ENCODE results near the gene DDX19B. TPM values are rescaled to one million over a fixed set of nuclear protein-coding genes. Genes with fewer than 3 reads are reported as not detected.
"Not testable (repeated sequence)": the region's sequence is repeated elsewhere in the genome, so short reads cannot be mapped to it uniquely, and the experiment has no call there.

Gene DDX19B
- total and polyA plus RNA-seq, 2 donors (not counting 3 experiments of a cell fraction or from before 2014, with no cell fraction given) = 28.1 to 34.3 TPM

DNA sequence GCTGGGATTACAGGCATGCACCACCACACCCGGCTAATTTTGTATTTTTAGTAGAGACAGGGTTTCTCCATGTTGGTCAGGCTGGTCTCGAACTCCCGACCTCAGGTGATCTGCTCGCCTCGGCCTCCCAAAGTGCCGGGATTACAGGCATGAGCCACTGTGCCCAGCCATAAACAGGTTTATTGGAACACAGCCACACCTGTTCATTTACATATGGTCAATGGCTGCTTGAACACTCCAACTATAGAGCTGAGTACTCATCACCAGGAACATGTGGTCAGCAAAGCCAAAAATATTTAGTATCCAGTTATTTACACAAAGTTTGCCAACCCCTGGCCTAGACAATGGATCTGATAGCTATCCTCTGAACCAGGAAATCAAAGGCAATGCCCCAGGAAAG is 39.1 kb upstream of the DDX19B start:
- CTCF ChIA-PET = interaction anchor here (0.9 to 1.1 kb wide), 2 partner anchors 9 to 98 kb away, joined by 4 read pairs; no protein-coding TSS in a partner anchor
- intact Hi-C loops (cut with micrococcal nuclease); H3K27me3 ChIP-seq (ENCODE audit: control insufficient read depth in 2 of 2, insufficient read depth in 2 of 2, low read length in 2 of 2); DNase-seq (ENCODE audit: low read depth, low spot score); POLR2A ChIA-PET; FAIRE-seq; H3K4me1 ChIP-seq (ENCODE audit: control insufficient read depth, extremely low read depth, insufficient read depth, low read length); H3K27ac ChIP-seq (ENCODE audit: insufficient read depth, low read depth, low read length); H3K9ac ChIP-seq (replicated peaks; ENCODE audit: extremely low read depth, insufficient read depth, low read length); H3K79me2 ChIP-seq (ENCODE audit: control insufficient read depth, insufficient read depth, low read length); H3K4me3 ChIP-seq (replicated peaks in 1 of 3; ENCODE audit: insufficient read depth in 1 of 3, low read depth in 1 of 3, low read length in 3 of 3); BruUV-seq (replicated peaks); H3K9me3 ChIP-seq (replicated peaks; ENCODE audit: control insufficient read depth, insufficient read depth, low read length); H2AFZ ChIP-seq (ENCODE audit: low read depth, low read length); H4K20me1 ChIP-seq (replicated peaks; ENCODE audit: control insufficient read depth, extremely low read depth, insufficient read depth, low read length); H3K4me2 ChIP-seq (ENCODE audit: insufficient read depth, low read length); H3K9me1 ChIP-seq (replicated peaks; ENCODE audit: control insufficient read depth, extremely low read depth, insufficient read depth, low read length); dilution Hi-C loops (cut with MboI; ENCODE audit: extremely low pct_ligation_motif_present, low sequenced_read_pairs): not testable (repeated sequence)
- peaks cover 15 to 51% of the 10 kb centered on the region in 2 experiments for H3K36me3 ChIP-seq (ENCODE audit: control insufficient read depth in 2 of 2, extremely low read depth in 1 of 2, insufficient read depth in 2 of 2, low read length in 2 of 2)

DNA sequence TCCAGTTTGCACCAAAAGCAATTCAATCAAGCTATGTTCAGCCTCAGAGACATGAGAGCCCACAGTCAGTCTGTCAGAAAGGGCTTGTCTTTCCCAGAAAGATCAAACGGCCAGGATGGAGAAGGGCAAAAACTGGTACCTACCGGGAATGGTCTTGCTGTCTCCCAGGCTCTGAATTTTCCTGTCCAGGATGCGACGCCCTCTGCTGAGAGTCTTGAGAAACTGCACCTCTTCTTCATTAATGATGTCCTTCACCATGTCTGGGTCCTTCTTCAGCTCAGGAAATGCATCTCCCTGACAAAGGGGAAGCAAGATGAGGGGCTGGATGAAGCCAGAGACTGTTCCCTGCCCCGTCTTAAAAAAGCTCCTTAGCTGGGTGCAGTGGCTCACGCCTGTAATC is 31.5 kb upstream of the DDX19B start:
- no peaks in the 10 kb centered on the region for H3K27me3 ChIP-seq (ENCODE audit: control insufficient read depth in 2 of 2, insufficient read depth in 2 of 2, low read length in 2 of 2)
- no peaks in the 10 kb centered on the region for H3K79me2 ChIP-seq (ENCODE audit: control insufficient read depth, insufficient read depth, low read length)
- DNase-seq (ENCODE audit: low read depth, low spot score) (peak; percentile 65), FAIRE-seq (peak; percentile 94)
- no peak overlapping the region for H2AFZ ChIP-seq (ENCODE audit: low read depth, low read length)
- POLR2A ChIA-PET = interaction anchor here (1.5 kb wide), 1 partner anchor 21 kb away, joined by 5 read pairs; the partner anchor contains the start of gene AARS1
- no peak overlapping the region for H3K9ac ChIP-seq (replicated peaks; ENCODE audit: extremely low read depth, insufficient read depth, low read length)
- dilution Hi-C loops (cut with MboI; ENCODE audit: extremely low pct_ligation_motif_present, low sequenced_read_pairs) = no loop called here
- H3K9me1 ChIP-seq (replicated peaks; ENCODE audit: control insufficient read depth, extremely low read depth, insufficient read depth, low read length) = no peaks in the 10 kb centered on the region
- CTCF ChIA-PET = interaction anchor here (0.8 to 2.8 kb wide), 13 partner anchors 10 to 115 kb away, joined by 3 to 40 read pairs (median 5); partner anchors contain the start of gene EXOSC6
- no peak overlapping the region for H3K27ac ChIP-seq (ENCODE audit: insufficient read depth, low read depth, low read length)
- no peaks in the 10 kb centered on the region for H3K4me1 ChIP-seq (ENCODE audit: control insufficient read depth, extremely low read depth, insufficient read depth, low read length)
- H3K4me3 ChIP-seq (replicated peaks in 1 of 3; ENCODE audit: insufficient read depth in 1 of 3, low read depth in 1 of 3, low read length in 3 of 3) = no peak overlapping the region
- TF ChIP-seq FOS (IDR thresholded peaks at IDR 0.05; ENCODE audit: borderline replicate concordance, insufficient read depth, low read length) = no peak
- no peak for TF ChIP-seq GATA2 (IDR thresholded peaks at IDR 0.05; ENCODE audit: insufficient read depth, insufficient read length, low read depth, low read length)
- TF ChIP-seq, protein P1, sequence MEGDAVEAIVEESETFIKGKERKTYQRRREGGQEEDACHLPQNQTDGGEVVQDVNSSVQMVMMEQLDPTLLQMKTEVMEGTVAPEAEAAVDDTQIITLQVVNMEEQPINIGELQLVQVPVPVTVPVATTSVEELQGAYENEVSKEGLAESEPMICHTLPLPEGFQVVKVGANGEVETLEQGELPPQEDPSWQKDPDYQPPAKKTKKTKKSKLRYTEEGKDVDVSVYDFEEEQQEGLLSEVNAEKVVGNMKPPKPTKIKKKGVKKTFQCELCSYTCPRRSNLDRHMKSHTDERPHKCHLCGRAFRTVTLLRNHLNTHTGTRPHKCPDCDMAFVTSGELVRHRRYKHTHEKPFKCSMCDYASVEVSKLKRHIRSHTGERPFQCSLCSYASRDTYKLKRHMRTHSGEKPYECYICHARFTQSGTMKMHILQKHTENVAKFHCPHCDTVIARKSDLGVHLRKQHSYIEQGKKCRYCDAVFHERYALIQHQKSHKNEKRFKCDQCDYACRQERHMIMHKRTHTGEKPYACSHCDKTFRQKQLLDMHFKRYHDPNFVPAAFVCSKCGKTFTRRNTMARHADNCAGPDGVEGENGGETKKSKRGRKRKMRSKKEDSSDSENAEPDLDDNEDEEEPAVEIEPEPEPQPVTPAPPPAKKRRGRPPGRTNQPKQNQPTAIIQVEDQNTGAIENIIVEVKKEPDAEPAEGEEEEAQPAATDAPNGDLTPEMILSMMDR (IDR thresholded peaks at IDR 0.05; ENCODE audit: extremely low read depth in 1 of 2, insufficient read depth in 1 of 2, low read depth in 1 of 2, low read length in 2 of 2) = peak; percentile 71 to 76
- no peaks in the 10 kb centered on the region for H3K9me3 ChIP-seq (replicated peaks; ENCODE audit: control insufficient read depth, insufficient read depth, low read length)
- no peaks in the 10 kb centered on the region for H4K20me1 ChIP-seq (replicated peaks; ENCODE audit: control insufficient read depth, extremely low read depth, insufficient read depth, low read length)
- peaks cover 26 to 42% of the 10 kb centered on the region in 2 experiments for H3K36me3 ChIP-seq (ENCODE audit: control insufficient read depth in 2 of 2, extremely low read depth in 1 of 2, insufficient read depth in 2 of 2, low read length in 2 of 2)
- BruUV-seq (replicated peaks) = no TSS peak
- intact Hi-C loops (cut with micrococcal nuclease) = no loop called here
- no peak overlapping the region for H3K4me2 ChIP-seq (ENCODE audit: insufficient read depth, low read length)

DNA sequence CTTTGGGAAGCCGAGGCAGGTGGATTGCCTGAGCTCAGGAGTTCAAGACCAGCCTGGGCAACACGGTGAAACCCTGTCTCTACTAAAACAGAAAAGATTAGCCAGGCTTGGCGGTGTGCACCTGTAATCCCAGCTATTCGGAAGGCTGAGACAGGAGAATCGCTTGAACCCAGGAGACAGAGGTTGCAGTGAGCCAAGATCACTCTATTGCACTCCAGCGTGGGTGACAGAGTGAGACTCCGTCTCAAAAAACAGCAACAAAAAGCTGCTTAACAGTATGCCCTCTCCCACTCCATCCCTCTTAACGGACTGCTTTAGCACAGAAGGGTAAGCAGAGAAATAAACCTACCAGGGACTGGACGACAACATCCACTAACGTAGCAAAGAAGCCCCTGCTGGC is 31.1 kb upstream of the DDX19B start:
- dilution Hi-C loops (cut with MboI; ENCODE audit: extremely low pct_ligation_motif_present, low sequenced_read_pairs); H3K9me1 ChIP-seq (replicated peaks; ENCODE audit: control insufficient read depth, extremely low read depth, insufficient read depth, low read length); H3K4me1 ChIP-seq (ENCODE audit: control insufficient read depth, extremely low read depth, insufficient read depth, low read length); intact Hi-C loops (cut with micrococcal nuclease); DNase-seq (ENCODE audit: low read depth, low spot score); H3K9ac ChIP-seq (replicated peaks; ENCODE audit: extremely low read depth, insufficient read depth, low read length); H3K79me2 ChIP-seq (ENCODE audit: control insufficient read depth, insufficient read depth, low read length); FAIRE-seq; H3K9me3 ChIP-seq (replicated peaks; ENCODE audit: control insufficient read depth, insufficient read depth, low read length); H3K27me3 ChIP-seq (ENCODE audit: control insufficient read depth in 2 of 2, insufficient read depth in 2 of 2, low read length in 2 of 2); H3K27ac ChIP-seq (ENCODE audit: insufficient read depth, low read depth, low read length); H3K4me3 ChIP-seq (replicated peaks in 1 of 3; ENCODE audit: insufficient read depth in 1 of 3, low read depth in 1 of 3, low read length in 3 of 3); H4K20me1 ChIP-seq (replicated peaks; ENCODE audit: control insufficient read depth, extremely low read depth, insufficient read depth, low read length); H3K4me2 ChIP-seq (ENCODE audit: insufficient read depth, low read length); H2AFZ ChIP-seq (ENCODE audit: low read depth, low read length); BruUV-seq (replicated peaks): not testable (repeated sequence)
- peaks cover 26 to 41% of the 10 kb centered on the region in 2 experiments for H3K36me3 ChIP-seq (ENCODE audit: control insufficient read depth in 2 of 2, extremely low read depth in 1 of 2, insufficient read depth in 2 of 2, low read length in 2 of 2)
- ChIA-PET POLR2A (interaction anchor here (1.5 kb wide), 1 partner anchor 21 kb away, joined by 5 read pairs; the partner anchor contains the start of gene AARS1), CTCF (interaction anchor here (0.8 to 2.8 kb wide), 13 partner anchors 10 to 115 kb away, joined by 3 to 40 read pairs (median 5); partner anchors contain the start of gene EXOSC6)

Data from endothelial cell of umbilical vein (primary cell).